Measurements from ENCODE around the gene PPP2R1B.
A peak's percentile ranks its signal among the peaks of the same experiment; 100 is the strongest.
"Not testable (repeated sequence)": the region's sequence is repeated elsewhere in the genome, so short reads cannot be mapped to it uniquely, and the experiment has no call there.

The PPP2R1B gene

GRCh38 chr11:111782109-111782741 is 16.0 kb upstream of the PPP2R1B start:
- no peak for DNase-seq

- DNase-seq: no peak
These were observed 12.9 kb upstream of the PPP2R1B start for GRCh38 chr11:111779118-111779517.

GRCh38 chr11:111778047-111778558 is 11.9 kb upstream of the PPP2R1B start:
- no peak for DNase-seq

GRCh38 chr11:111777094-111778046 is 11.2 kb upstream of the PPP2R1B start:
- peak; percentile 29 for DNase-seq

GRCh38 chr11:111776398-111777093 is 10.4 kb upstream of the PPP2R1B start:
- no peak for DNase-seq

GRCh38 chr11:111774955-111775710 is 8.9 kb upstream of the PPP2R1B start:
- no peak for DNase-seq

- no peak for DNase-seq
These were observed 6.3 kb upstream of the PPP2R1B start for GRCh38 chr11:111772535-111772934.

- DNase-seq: not testable (repeated sequence)
These were observed 5.0 kb upstream of the PPP2R1B start for GRCh38 chr11:111771205-111771604.

GRCh38 chr11:111770581-111771134 is 4.5 kb upstream of the PPP2R1B start:
- peak; percentile 16 for DNase-seq

- DNase-seq: no peak
These were observed 599 bp upstream of the PPP2R1B start for GRCh38 chr11:111766834-111767142.

- DNase-seq: no peak
These were observed 737 bp downstream of the PPP2R1B start for GRCh38 chr11:111765320-111765983.

GRCh38 chr11:111764621-111765020 is 1.6 kb downstream of the PPP2R1B start:
- DNase-seq: no peak

- DNase-seq: no peak
These were observed 3.1 kb downstream of the PPP2R1B start for GRCh38 chr11:111762981-111763643.

GRCh38 chr11:111762526-111762925 is 3.7 kb downstream of the PPP2R1B start:
- no peak for DNase-seq

- no peak for DNase-seq
These were observed 5.2 kb downstream of the PPP2R1B start for GRCh38 chr11:111761036-111761435.

GRCh38 chr11:111759778-111760407 is 6.3 kb downstream of the PPP2R1B start:
- DNase-seq: no peak

GRCh38 chr11:111759376-111759775 is 6.8 kb downstream of the PPP2R1B start:
- no peak for DNase-seq

GRCh38 chr11:111756097-111756496 is 10.1 kb downstream of the PPP2R1B start:
- DNase-seq: no peak

- no peak for DNase-seq
These were observed 16.5 kb downstream of the PPP2R1B start for GRCh38 chr11:111749646-111750045.

- no peak for DNase-seq
These were observed 18.0 kb downstream of the PPP2R1B start for GRCh38 chr11:111748035-111748804.

Data from NCI-H226 (cell line).